Measurements from ENCODE around the gene TNFRSF13B.

- TF ChIP-seq, protein P1, sequence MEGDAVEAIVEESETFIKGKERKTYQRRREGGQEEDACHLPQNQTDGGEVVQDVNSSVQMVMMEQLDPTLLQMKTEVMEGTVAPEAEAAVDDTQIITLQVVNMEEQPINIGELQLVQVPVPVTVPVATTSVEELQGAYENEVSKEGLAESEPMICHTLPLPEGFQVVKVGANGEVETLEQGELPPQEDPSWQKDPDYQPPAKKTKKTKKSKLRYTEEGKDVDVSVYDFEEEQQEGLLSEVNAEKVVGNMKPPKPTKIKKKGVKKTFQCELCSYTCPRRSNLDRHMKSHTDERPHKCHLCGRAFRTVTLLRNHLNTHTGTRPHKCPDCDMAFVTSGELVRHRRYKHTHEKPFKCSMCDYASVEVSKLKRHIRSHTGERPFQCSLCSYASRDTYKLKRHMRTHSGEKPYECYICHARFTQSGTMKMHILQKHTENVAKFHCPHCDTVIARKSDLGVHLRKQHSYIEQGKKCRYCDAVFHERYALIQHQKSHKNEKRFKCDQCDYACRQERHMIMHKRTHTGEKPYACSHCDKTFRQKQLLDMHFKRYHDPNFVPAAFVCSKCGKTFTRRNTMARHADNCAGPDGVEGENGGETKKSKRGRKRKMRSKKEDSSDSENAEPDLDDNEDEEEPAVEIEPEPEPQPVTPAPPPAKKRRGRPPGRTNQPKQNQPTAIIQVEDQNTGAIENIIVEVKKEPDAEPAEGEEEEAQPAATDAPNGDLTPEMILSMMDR (IDR thresholded peaks at IDR 0.05; ENCODE audit: insufficient read depth, low read length, poor library complexity, severe bottlenecking) = no peak
- TF ChIP-seq EZH2phosphoT487 (conservative IDR thresholded peaks at IDR 0.05; ENCODE audit: low read length) = no peak
Measured at GRCh38 chr17:17004251-17004996, 32.5 kb upstream of the TNFRSF13B start.

All from SU-DHL-6 (cell line).